ENCODE measurements around the gene CNTNAP2.

- TF ChIP-seq POLR2A (IDR thresholded peaks at IDR 0.05) (no peak), CTCF (IDR thresholded peaks at IDR 0.05) (no peak)
These were observed 1044.8 kb downstream of the CNTNAP2 start for GRCh38 chr7:147161405-147161804.

Measured in testis (tissue), 2 donors.